GM20431 (cell line): ENCODE measurements around the gene RIMBP2.
"Not testable (repeated sequence)": the region's sequence is repeated elsewhere in the genome, so short reads cannot be mapped to it uniquely, and the experiment has no call there.

Experiments used
- in situ Hi-C: fragments of 300-500 bp; cut with MseI, MboI; formaldehyde crosslinking; loops from one replicate; pipeline ENCODE4 v1.15.0; 2020; ENCODE audit warnings: low sequenced_read_pairs; ENCODE audit not compliant: unreplicated experiment

RIMBP2 gene

GRCh38 chr12:130738403-130738802 is 22.3 kb upstream of the RIMBP2 start:
- in situ Hi-C loops: not testable (repeated sequence)

GRCh38 chr12:130737731-130738130 is 21.6 kb upstream of the RIMBP2 start:
- in situ Hi-C loops: no loop called here

- in situ Hi-C loops: no loop called here
Observed at GRCh38 chr12:130729344-130729743, 13.2 kb upstream of the RIMBP2 start.

DNA sequence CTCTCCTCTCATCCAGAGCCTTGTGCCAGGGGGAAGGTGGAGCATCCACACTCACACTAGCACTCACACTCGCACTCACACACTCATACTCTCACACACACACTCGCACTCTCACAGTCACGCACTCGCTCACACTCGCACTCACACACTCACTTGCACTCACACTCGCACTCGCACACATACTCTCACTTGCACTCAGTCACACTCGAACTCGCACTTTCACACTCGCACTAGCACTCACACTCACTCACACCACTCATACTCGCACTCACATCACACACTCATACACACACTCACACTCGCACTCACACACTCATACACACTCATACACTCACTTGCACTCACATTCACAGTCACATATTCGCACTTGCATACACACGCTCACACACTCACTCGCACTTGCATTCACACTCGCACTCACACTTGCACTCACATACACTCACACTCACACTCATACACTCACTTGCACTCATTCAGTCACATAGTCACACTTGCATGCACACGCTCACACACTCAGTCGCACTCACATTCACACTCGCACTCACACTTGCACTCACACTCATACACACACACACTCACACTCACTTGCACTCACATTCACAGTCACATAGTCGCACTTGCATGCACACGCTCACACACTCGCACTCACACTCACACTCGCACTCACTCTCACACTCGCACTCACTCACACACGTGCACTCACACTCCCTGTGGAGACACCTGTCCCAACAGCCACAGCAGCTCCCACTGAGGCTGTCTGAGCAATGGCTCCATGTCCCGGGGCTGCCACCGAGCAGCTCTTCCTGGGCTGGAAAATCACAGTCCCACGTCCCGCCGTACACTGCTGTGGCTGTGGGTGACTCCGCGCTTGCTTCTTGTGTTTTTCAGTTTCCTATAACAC is 12.3 kb upstream of the RIMBP2 start:
- in situ Hi-C loops: no loop called here

DNA sequence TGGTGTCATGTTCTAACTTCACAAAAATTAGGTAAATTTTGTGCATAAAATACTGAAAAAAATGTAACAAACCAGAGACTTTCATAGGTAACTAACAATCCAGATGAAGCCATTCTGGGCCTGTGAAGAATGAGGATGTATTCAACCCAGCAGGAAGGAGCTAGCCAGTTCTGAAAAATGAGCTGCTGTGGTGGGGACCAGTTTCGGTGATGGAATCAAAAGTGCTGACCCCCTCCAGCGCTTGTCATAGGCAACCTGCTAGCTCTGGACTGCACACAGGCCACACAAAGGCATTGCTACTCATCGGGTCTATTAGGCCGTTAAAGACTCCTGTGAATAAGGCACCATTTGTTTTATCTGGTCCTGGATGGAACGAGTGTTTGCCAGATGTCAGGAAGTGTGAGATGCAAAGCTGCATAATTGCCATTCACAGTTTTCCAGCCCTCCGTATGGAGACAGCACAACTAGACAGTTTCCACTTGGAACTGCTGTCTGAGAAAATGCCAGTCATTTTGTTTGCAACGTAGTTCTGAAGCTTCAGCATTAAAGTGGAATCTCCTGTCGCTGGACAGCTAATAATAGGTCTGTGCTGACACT is 3.3 kb upstream of the RIMBP2 start:
- in situ Hi-C loops: no loop called here

- in situ Hi-C loops: no loop called here
Observed at GRCh38 chr12:130717752-130718151, 1.7 kb upstream of the RIMBP2 start.

- in situ Hi-C loops: no loop called here
Observed at GRCh38 chr12:130716969-130717366, 869 bp upstream of the RIMBP2 start.

DNA sequence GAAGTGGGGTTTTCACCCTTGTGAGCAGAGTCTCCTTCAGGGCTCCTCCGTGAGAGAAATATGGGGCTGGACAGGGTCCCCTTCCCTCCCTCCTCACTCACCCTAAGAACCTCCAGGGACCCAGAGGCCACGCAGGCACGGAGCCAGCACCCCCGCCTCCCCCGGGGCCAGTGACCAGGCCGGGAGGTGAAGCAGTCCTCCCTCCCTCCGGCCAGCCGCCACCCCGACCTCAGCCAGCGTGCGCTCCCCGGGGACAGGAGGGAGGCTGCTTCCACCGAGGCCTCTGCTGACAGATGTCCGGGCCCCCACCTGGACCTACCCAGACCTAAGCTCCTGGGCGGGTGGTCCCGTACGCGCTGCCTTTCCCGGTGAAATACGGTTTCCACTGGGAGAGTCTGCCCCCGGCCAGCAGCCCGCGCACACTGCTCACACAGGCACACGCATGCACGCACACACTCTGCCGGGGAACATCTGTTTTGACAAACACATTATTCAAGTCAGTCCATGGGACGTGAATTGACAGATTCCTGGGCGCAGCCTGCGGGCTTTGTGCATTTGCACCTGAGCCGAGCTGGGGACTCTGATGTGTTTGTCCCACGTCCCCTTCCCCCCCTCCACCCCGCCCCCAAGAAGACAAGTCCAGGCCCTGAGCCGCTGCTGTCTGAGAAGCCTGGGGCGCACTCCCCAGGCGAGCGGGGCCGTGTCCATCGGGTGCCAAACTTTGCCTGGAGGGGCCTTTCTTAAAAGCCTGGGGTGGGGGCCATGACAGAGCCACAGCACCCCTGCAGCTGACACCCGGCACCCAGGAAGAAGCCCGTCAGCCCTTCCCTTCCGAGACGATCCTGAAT is 725 bp downstream of the RIMBP2 start:
- in situ Hi-C loops: no loop called here

- in situ Hi-C loops: no loop called here
Observed at GRCh38 chr12:130714591-130715149, 1.4 kb downstream of the RIMBP2 start.

- in situ Hi-C loops: no loop called here
Observed at GRCh38 chr12:130714091-130714590, 2.0 kb downstream of the RIMBP2 start.

GRCh38 chr12:130713581-130713991 is 2.5 kb downstream of the RIMBP2 start:
- in situ Hi-C loops: no loop called here

DNA sequence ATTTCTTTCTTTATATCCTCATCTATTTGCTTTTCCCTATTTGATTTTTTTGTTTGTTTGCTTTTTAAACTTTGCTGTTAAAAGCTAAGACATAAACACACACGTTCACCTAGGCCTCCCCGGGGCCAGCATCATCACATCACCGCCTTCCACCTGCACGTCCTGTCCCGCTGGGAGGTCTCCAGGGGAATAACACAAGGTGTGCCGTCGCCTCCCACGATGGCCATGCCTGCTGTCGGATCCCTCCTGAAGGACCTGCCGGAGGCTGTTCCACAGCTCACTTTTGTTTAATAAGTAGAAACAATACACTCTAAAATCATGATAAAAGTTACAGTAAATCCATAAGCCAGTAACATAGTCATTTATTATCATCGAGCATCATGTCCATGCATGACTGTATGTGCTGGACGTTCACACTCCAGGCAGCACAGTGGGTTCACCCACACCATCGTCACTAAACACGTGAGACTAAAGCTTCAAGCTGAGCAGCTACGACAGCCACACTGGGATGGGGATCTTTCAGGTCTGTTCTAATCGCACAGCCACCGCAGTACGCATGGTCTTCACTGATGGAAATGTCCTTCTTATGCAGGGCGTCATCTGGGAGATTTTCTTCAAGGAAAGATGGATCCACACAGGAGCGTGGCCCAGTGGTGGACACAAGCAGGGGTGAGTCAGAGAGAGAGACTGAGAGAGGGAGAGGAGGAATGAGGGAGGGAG is 3.6 kb downstream of the RIMBP2 start:
- in situ Hi-C loops: no loop called here

GRCh38 chr12:130711756-130712155 is 4.3 kb downstream of the RIMBP2 start:
- in situ Hi-C loops: no loop called here

- in situ Hi-C loops: no loop called here
Observed at GRCh38 chr12:130710733-130711080, 5.4 kb downstream of the RIMBP2 start.

GRCh38 chr12:130709971-130710732 is 5.9 kb downstream of the RIMBP2 start:
- in situ Hi-C loops: no loop called here

DNA sequence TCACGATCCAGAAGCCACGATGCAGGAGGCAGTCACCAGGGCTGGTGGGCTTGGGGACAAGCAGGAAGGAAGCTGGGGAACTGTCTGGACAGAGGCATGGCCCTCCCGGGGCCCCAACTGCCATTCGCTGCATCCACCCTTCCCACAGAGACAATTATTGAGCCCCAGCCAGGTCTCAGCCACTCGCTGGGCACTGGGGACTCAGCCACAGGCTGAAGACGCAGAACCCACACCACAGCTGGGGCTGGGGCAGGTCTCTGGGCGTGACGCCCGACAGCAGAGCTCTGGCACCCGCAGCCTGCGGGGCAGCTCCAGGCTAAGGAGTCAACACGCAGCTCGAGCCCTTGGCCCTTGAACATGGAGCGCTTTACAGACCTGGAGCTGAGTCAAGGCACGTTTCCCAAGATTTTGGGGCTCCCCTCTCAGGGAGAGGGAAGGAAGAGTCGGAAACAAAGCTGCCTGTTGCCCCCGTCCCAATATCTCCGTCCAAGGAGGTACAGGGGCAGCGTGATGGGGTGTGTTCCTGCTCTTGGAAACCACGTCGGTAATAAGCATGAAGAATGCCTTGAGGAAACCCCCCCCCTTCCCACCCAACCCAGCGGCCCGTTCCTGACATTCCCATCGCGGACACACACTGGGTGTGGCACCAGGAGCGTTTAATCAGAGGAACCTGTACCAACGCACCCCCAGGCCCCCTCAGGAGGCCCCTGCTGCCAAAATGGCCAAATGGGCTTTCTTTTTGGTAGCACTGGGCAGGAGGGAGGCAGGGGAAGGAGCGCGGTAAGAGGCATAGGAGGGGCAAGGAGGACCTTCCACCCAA is 6.7 kb downstream of the RIMBP2 start:
- in situ Hi-C loops: no loop called here

DNA sequence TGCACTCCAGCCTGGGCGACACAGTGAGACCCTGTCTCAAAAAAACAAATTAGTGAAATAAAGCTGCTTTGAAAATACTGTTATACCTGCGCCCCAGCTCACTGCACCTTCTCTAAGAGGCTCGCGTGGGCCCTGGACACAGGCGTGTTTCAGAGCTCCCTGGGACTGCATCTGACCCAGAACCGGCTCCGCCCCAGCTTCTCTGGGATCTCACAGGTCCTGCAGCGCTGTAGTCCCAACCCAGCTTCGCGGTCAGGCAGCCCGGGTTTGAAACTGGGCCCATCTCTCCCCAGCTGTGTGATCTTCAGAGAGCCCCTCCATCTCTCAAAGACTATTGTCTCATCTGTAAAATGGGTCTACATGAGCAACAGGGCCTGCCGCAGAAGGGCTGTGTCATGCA is 7.5 kb downstream of the RIMBP2 start:
- in situ Hi-C loops: no loop called here

GRCh38 chr12:130707571-130707891 is 8.6 kb downstream of the RIMBP2 start:
- in situ Hi-C loops: no loop called here
